K562 (cell line): ENCODE results near the gene CMTM8.

Experiments used
- BHLHE40 ChIP-seq: IDR thresholded peaks from 2 replicates; pipeline ENCODE4 v1.6.1; 2011; ENCODE audit warnings: low read length, improper control_type of control experiment
- CTCF ChIP-seq, 3 experiments: IDR thresholded peaks in 2 of 3; conservative IDR thresholded peaks in 1 of 3; 2 replicates each; pipeline ENCODE4 v1.5.1; 2011 to 2012; ENCODE audit warnings: low read length in 3 of 3, mild to moderate bottlenecking in 3 of 3, control low read depth in 2 of 3, improper control_type of control experiment in 1 of 3, inconsistent platforms in 1 of 3, low read depth in 1 of 3, mixed read lengths in 1 of 3, moderate library complexity in 1 of 3; ENCODE audit not compliant: insufficient read depth in 2 of 3
- DPF2 ChIP-seq: fragments of 450-650 bp; IDR thresholded peaks from 2 replicates; pipeline ENCODE4 v1.6.1; 2016
- LCOR ChIP-seq: sonication (generic); formaldehyde crosslinking; IDR thresholded peaks from 2 replicates; pipeline ENCODE4 v1.8.0; 2022; ENCODE audit warnings: mild to moderate bottlenecking, missing genetic modification reagents
- MED1 ChIP-seq: sonication (generic); formaldehyde crosslinking; IDR thresholded peaks from 2 replicates; pipeline ENCODE4 v1.8.1; 2023; ENCODE audit warnings: missing genetic modification reagents, borderline replicate concordance
- POLR2A ChIP-seq: fragments of 450-650 bp; conservative IDR thresholded peaks from 2 replicates; pipeline ENCODE4 v1.6.1; 2016
- POLR2AphosphoS5 ChIP-seq: IDR thresholded peaks from 2 replicates; pipeline ENCODE4 v1.6.1; 2011; ENCODE audit warnings: mild to moderate bottlenecking, low read depth, low read length, moderate library complexity; ENCODE audit not compliant: control insufficient read depth, insufficient read depth
- TBP ChIP-seq: optimal IDR thresholded peaks from 2 replicates; pipeline ENCODE3; 2011; ENCODE audit warnings: low read depth, low read length, improper control_type of control experiment
- ZBED1 ChIP-seq: IDR thresholded peaks from 2 replicates; pipeline ENCODE4 v1.6.1; 2014
- ZEB2 ChIP-seq: fragments of 450-650 bp; IDR thresholded peaks from 2 replicates; pipeline ENCODE4 v1.6.1; 2016
- ZNF431 ChIP-seq: sonication (generic); formaldehyde crosslinking; IDR thresholded peaks from 2 replicates; pipeline ENCODE4 v1.8.0; 2022; ENCODE audit warnings: mild to moderate bottlenecking, missing genetic modification reagents
- ZNF707 ChIP-seq: fragments of 250-450 bp; sonication (Bioruptor Pico); conservative IDR thresholded peaks from 2 replicates; pipeline ENCODE4 v1.8.0; 2022; ENCODE audit warnings: inconsistent platforms, mild to moderate bottlenecking, moderate library complexity
- TF ChIP-seq, protein P1 (sequence below): fragments of 450-650 bp; conservative IDR thresholded peaks from 2 replicates; pipeline ENCODE4 v1.6.1; 2016; ENCODE audit warnings: missing genetic modification characterization, low read depth, mild to moderate bottlenecking, missing compliant biosample characterization, moderate library complexity

- no peak for TF ChIP-seq TBP
- TF ChIP-seq ZBED1 = no peak
- TF ChIP-seq ZNF707 (CRISPR knock-in tag) = no peak
- no peak for TF ChIP-seq CTCF (IDR thresholded peaks at IDR 0.05 in 2 of 3, conservative IDR thresholded peaks at IDR 0.05 in 1 of 3; ENCODE audit: insufficient read depth in 2 of 3, low read depth in 1 of 3, low read length in 3 of 3)
- TF ChIP-seq MED1 = no peak
- TF ChIP-seq POLR2AphosphoS5 = no peak
- no peak for TF ChIP-seq POLR2A
- no peak for TF ChIP-seq LCOR (CRISPR knock-in tag)
- TF ChIP-seq, protein P1, sequence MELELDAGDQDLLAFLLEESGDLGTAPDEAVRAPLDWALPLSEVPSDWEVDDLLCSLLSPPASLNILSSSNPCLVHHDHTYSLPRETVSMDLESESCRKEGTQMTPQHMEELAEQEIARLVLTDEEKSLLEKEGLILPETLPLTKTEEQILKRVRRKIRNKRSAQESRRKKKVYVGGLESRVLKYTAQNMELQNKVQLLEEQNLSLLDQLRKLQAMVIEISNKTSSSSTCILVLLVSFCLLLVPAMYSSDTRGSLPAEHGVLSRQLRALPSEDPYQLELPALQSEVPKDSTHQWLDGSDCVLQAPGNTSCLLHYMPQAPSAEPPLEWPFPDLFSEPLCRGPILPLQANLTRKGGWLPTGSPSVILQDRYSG (tag) = no peak
- TF ChIP-seq ZNF431 (CRISPR knock-in tag) = no peak
- no peak for TF ChIP-seq ZEB2
- TF ChIP-seq DPF2 = no peak
- TF ChIP-seq BHLHE40 = no peak
Measured at GRCh38 chr3:32202496-32202895, 36.0 kb upstream of the CMTM8 start.
